ENCODE measurements around the gene CFAP61. TPM values are rescaled to one million over a fixed set of nuclear protein-coding genes. Genes with fewer than 3 reads are reported as not detected.

CFAP61 gene
- total RNA-seq, 4 donors from 2014 or later = 0.38 TPM; not detected in 3

DNA sequence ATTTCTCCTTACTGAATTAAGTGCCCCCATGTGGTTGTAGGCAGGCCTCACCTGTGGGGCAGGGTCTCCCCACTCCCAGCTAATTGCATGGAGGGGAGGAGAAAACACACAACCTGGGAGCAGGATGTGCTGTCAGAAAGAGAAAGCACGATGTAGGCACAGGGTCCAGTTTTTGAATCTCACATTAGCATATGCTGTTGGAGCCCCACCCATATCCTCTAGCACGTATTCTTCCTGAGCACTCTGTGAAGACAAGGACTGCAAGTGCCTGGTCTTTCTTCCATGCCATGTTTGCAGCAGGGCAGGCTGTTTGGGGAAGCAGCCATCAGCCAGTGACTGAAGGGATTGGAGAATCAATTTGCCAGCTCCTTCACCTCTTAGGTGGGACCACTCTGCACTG is 108.2 kb downstream of the CFAP61 start:
- intact Hi-C loops (cut with DNase I) = no loop called here
- Histone ChIP-seq H3K36me3 (no peaks in the 10 kb centered on the region), H3K9me3 (no peaks in the 10 kb centered on the region), H3K4me3 (no peak overlapping the region), H3K27me3 (no peaks in the 10 kb centered on the region), H3K4me1 (no peaks in the 10 kb centered on the region), H3K27ac (no peak overlapping the region)
- WGBS, 2 donors = 27 to 51% methylated on average over 2 of the region's 2 CpGs
- no peak for TF ChIP-seq POLR2A (IDR thresholded peaks at IDR 0.05)
- TF ChIP-seq, protein P1, sequence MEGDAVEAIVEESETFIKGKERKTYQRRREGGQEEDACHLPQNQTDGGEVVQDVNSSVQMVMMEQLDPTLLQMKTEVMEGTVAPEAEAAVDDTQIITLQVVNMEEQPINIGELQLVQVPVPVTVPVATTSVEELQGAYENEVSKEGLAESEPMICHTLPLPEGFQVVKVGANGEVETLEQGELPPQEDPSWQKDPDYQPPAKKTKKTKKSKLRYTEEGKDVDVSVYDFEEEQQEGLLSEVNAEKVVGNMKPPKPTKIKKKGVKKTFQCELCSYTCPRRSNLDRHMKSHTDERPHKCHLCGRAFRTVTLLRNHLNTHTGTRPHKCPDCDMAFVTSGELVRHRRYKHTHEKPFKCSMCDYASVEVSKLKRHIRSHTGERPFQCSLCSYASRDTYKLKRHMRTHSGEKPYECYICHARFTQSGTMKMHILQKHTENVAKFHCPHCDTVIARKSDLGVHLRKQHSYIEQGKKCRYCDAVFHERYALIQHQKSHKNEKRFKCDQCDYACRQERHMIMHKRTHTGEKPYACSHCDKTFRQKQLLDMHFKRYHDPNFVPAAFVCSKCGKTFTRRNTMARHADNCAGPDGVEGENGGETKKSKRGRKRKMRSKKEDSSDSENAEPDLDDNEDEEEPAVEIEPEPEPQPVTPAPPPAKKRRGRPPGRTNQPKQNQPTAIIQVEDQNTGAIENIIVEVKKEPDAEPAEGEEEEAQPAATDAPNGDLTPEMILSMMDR (IDR thresholded peaks at IDR 0.05) = no peak
- no peak for DNase-seq

- TF ChIP-seq POLR2A (IDR thresholded peaks at IDR 0.05) = no peak
- intact Hi-C loops (cut with DNase I) = no loop called here
- H3K9me3 ChIP-seq = no peaks in the 10 kb centered on the region
Observed at GRCh38 chr20:20161611-20162010, 109.3 kb downstream of the CFAP61 start.

DNA sequence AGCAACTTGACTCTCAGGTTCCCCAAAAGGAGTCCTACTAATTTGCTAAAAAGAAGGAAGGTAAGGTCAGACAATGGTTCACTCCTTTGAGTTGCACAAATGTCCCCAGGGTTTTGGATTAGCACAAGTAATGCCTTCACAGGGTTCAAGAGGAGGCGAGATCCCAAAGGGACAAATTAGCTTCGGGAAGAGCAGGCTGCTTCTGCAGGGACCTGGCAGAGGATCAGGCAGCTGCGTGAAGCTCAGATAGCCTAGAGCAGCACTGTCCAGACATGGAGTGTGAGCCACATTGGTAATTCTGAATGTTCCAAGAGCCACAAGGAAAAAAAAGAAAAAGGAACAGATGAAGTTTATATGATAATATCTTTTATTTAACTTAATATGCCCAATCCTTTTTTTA is 115.4 kb downstream of the CFAP61 start:
- H3K27ac ChIP-seq = no peak overlapping the region
- no peaks in the 10 kb centered on the region for H3K4me1 ChIP-seq
- TF ChIP-seq, protein P1 (IDR thresholded peaks at IDR 0.05) = no peak
- TF ChIP-seq POLR2A (IDR thresholded peaks at IDR 0.05) = no peak
- no peaks in the 10 kb centered on the region for H3K36me3 ChIP-seq
- H3K9me3 ChIP-seq = no peaks in the 10 kb centered on the region
- DNase-seq = no peak
- intact Hi-C loops (cut with DNase I) = no loop called here
- no peaks in the 10 kb centered on the region for H3K27me3 ChIP-seq
- no peak overlapping the region for H3K4me3 ChIP-seq
- 36 to 44% methylated on average over 3 of the region's 3 CpGs for WGBS, 2 donors

More at GRCh38 chr20:20161611-20162010, 109.3 kb downstream of the CFAP61 start:
- DNase-seq = no peak
- Histone ChIP-seq H3K27me3 (no peaks in the 10 kb centered on the region), H3K27ac (no peak overlapping the region), H3K36me3 (no peaks in the 10 kb centered on the region), H3K4me1 (no peaks in the 10 kb centered on the region), H3K4me3 (no peak overlapping the region)
- WGBS, 2 donors = 46 to 60% methylated on average over 4 of the region's 4 CpGs

- intact Hi-C loops (cut with DNase I) = no loop called here
- DNase-seq = no peak
- Histone ChIP-seq H3K4me3 (no peak overlapping the region), H3K4me1 (no peaks in the 10 kb centered on the region), H3K27me3 (no peaks in the 10 kb centered on the region), H3K36me3 (no peaks in the 10 kb centered on the region), H3K9me3 (no peaks in the 10 kb centered on the region), H3K27ac (no peak overlapping the region)
- WGBS, 2 donors = 67 to 79% methylated on average over 1 of the region's 1 CpG
- no peak for TF ChIP-seq POLR2A (IDR thresholded peaks at IDR 0.05)
- TF ChIP-seq, protein P1 (IDR thresholded peaks at IDR 0.05) = no peak
Observed at GRCh38 chr20:20173254-20173653, 120.9 kb downstream of the CFAP61 start.

DNA sequence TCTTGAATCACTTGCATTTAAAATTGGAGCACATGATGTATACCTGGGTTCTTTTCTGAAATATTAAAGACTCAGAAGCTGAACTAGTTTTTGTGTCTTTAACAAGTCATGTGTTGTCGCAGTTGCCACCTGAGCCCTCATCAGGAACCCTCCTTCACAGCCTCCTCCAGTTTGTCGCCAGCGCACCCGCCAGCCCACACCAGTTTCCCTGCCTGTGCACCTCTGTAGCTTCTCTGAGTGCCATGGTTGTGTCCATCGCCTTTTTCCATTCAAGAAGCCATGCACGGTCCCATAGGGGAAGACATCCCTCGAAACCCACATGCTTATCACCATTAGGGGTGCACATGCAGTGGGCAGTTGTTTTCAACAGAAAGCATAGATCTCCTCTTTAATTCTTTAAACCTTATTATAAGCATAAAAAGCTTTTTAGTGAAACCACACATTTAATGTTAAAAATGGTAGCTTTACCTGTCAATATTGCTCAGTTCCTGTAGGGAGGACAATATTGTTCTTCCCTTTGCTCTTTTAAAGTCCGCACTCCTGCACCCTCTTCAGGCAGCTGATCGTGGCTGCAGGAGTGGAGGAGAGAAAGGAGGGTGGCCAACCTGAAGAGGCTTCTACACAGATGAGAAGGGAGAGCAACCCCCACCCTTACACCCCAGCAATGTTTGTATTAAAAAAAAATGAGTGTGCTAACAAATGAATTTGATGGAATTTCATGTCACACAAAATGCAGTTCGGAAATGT is 121.9 kb downstream of the CFAP61 start:
- no peak overlapping the region for H3K27ac ChIP-seq
- intact Hi-C loops (cut with DNase I) = no loop called here
- H3K4me1 ChIP-seq = no peaks in the 10 kb centered on the region
- DNase-seq = no peak
- H3K9me3 ChIP-seq = no peaks in the 10 kb centered on the region
- WGBS, 2 donors = 84 to 85% methylated on average over 9 to 10 of the region's 10 CpGs
- no peak overlapping the region for H3K4me3 ChIP-seq
- TF ChIP-seq, protein P1 (IDR thresholded peaks at IDR 0.05) = no peak
- no peak for TF ChIP-seq POLR2A (IDR thresholded peaks at IDR 0.05)
- H3K27me3 ChIP-seq = no peaks in the 10 kb centered on the region
- H3K36me3 ChIP-seq = no peaks in the 10 kb centered on the region
